CD4-positive, CD25-positive, alpha-beta regulatory T cell (primary cell): Measurements from ENCODE around the gene PRDM16. TPM values are rescaled to one million over a fixed set of nuclear protein-coding genes. Genes with fewer than 3 reads are reported as not detected.

Experiments
- ATAC-seq, 2 donors: fragments of 150-1000 bp; cut with Tn5 transposase; one replicate each; pipeline ENCODE4 v1.10.0; 2021; ENCODE audit warnings: low read depth in 2 of 2, moderate number of reproducible peaks in 2 of 2, moderate library complexity in 1 of 2
- DNase-seq, 3 donors: peaks; one replicate each; pipeline versions ENCODE4 v3.0.0 to v3.0.0-alpha.2; 2012 to 2022; ENCODE audit warnings: mixed read lengths in 1 of 3
- H3K27ac ChIP-seq: one replicate; pipeline ENCODE4 v1.7.0; 2013; ENCODE audit warnings: mild to moderate bottlenecking, low read length; ENCODE audit not compliant: insufficient read depth, poor library complexity, severe bottlenecking
- H3K27me3 ChIP-seq: one replicate; pipeline ENCODE4 v1.7.0; 2013; ENCODE audit warnings: low read length; ENCODE audit not compliant: control insufficient read depth, insufficient read depth
- H3K36me3 ChIP-seq: one replicate; pipeline ENCODE4 v1.7.0; 2013; ENCODE audit warnings: mild to moderate bottlenecking, low read length, moderate library complexity; ENCODE audit not compliant: control insufficient read depth, insufficient read depth
- H3K4me1 ChIP-seq: 2 replicates; pipeline ENCODE4 v1.7.0; 2013; ENCODE audit warnings: mild to moderate bottlenecking, low read length; ENCODE audit not compliant: insufficient read depth, control insufficient read depth, poor library complexity, severe bottlenecking
- H3K4me3 ChIP-seq: one replicate; pipeline ENCODE4 v1.7.0; 2013; ENCODE audit warnings: low read depth, mild to moderate bottlenecking, low read length, moderate library complexity
- H3K9me3 ChIP-seq, 2 experiments: 1 replicate in 1 of 2; 2 replicates in 1 of 2; pipeline ENCODE4 v1.7.0; 2013; ENCODE audit warnings: low read length in 2 of 2, mild to moderate bottlenecking in 1 of 2, moderate library complexity in 1 of 2; ENCODE audit not compliant: control insufficient read depth in 2 of 2
- H3K27ac Mint-ChIP-seq, 3 donors: one replicate each; pipeline ENCODE4 v1.8.0; 2020 to 2022; ENCODE audit warnings: mild to moderate bottlenecking in 3 of 3, mixed read lengths in 3 of 3, moderate library complexity in 2 of 3
- H3K27me3 Mint-ChIP-seq: one replicate; pipeline ENCODE4 v1.8.0; 2022; ENCODE audit warnings: mild to moderate bottlenecking, mixed read lengths
- H3K36me3 Mint-ChIP-seq: one replicate; pipeline ENCODE4 v1.8.0; 2020; ENCODE audit warnings: mixed read lengths
- H3K4me1 Mint-ChIP-seq, 4 donors: one replicate each; pipeline ENCODE4 v1.8.0; 2020 to 2022; ENCODE audit warnings: mixed read lengths in 4 of 4, mild to moderate bottlenecking in 1 of 4
- H3K4me3 Mint-ChIP-seq, 4 donors: one replicate each; pipeline ENCODE4 v1.8.0; 2020 to 2022; ENCODE audit warnings: mild to moderate bottlenecking in 4 of 4, mixed read lengths in 4 of 4, moderate library complexity in 3 of 4
- H3K9me3 Mint-ChIP-seq, 7 donors: one replicate each; pipeline ENCODE4 v1.8.0; 2020 to 2022; ENCODE audit warnings: mixed read lengths in 7 of 7, mild to moderate bottlenecking in 3 of 7, moderate library complexity in 2 of 7
- polyA plus RNA-seq, 4 donors: library from polyadenylated mRNA; unstranded; fragments of 300-500 nt; fragmentation: Illumina TruSeq; gene quantifications; one replicate each; pipeline ENCODE4 v1.2.3, GENCODE V29; 2021
- total RNA-seq: library from RNA; stranded (reverse); gene quantifications from one replicate; pipeline ENCODE4 v1.2.3, GENCODE V29; 2022

PRDM16 gene
- total and polyA plus RNA-seq, 5 donors from 2014 or later, result 0.27 TPM; not detected in 4

DNA sequence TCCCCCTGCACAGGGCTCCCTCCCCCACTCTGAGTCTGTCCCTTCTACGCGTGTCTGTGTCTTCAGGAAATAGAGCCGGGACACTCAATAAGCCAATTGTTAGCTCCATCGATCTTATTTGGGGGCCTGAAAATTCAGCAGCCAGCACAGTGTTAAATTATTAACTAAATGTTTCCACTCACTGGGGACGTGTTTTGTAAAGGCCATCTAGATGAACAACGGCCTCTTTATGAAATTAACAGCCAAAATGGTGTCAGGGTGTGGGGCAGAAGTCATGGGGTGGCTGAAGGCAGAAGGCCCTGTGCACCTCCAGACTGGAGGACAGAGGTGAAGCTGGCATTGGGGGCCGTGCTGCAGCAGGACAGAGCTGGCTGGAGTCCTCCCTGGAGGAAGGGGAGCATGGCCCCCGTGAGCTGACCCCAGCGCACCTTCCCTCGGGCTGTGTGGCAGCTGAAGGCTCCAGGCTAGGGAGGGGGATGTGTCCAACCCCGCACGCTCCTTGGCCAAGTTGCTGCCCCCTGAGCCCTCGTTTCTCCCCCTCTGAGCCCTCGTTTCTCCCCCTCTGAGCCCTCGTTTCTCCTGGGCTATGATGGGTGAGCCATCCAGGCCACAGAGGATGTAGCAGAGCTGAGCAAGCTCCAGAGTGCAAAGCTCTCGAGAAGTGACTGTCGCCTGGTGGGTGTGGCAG, 271.7 kb downstream of the PRDM16 start:
- no peak for ATAC-seq
- peaks cover 0 to 2% (median 0%) of the 10 kb centered on the region in 4 donors for H3K4me1 Mint-ChIP-seq
- H3K9me3 Mint-ChIP-seq, result peaks cover 0 to 19% (median 8%) of the 10 kb centered on the region in 7 donors
- peaks cover 4% of the 10 kb centered on the region for H3K27me3 Mint-ChIP-seq
- H3K4me3 ChIP-seq, result no peak overlapping the region
- no peaks in the 10 kb centered on the region for H3K36me3 ChIP-seq
- no peaks in the 10 kb centered on the region for H3K27me3 ChIP-seq
- peaks cover 7 to 10% of the 10 kb centered on the region in 2 experiments for H3K9me3 ChIP-seq
- H3K4me3 Mint-ChIP-seq, result no peak overlapping the region
- H3K27ac ChIP-seq, result no peak overlapping the region
- H3K36me3 Mint-ChIP-seq, result no peaks in the 10 kb centered on the region
- H3K4me1 ChIP-seq, result no peaks in the 10 kb centered on the region
- no peak overlapping the region for H3K27ac Mint-ChIP-seq
- DNase-seq, result no peak

DNA sequence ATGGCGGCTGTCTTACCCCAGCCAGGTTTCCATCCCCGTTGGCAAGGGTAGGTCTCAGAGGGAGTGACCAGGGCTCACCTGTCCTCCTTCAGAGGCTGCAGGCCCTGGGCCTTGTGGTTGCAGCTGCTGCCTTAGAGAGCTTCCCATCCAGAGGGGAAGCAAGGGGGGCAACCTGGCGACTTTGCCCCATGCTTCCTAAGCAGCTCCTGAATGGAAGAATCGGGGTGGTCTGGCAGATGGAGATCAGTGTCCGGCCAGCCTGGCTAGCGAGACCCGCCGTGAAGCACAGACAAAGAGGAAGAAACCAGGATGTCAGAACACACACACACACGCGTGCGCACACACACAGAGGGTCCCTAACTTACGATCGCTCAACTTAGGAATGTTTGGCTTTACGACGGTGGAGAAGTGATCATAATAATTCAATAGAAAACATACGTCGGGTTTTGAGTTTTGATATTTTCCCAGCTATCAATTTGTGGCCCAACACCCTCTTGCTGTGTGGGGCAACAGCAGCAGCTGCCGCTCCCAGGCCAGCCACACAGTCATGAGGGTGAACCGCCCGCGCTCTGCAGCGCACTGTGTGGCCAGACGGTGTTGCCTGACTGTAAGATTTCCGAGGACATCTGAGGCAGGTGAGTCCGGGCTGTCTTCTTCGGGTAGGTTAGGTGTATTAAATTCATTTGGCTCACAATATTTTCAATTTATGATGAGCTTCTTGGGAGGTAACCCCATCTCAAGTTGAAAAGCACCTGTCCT, 272.4 kb downstream of the PRDM16 start:
- H3K9me3 Mint-ChIP-seq, result peaks cover 0 to 19% (median 8%) of the 10 kb centered on the region in 7 donors
- H3K4me1 ChIP-seq, result no peaks in the 10 kb centered on the region
- ATAC-seq (no peak), DNase-seq (no peak)
- peaks cover 7 to 10% of the 10 kb centered on the region in 2 experiments for H3K9me3 ChIP-seq
- no peak overlapping the region for H3K27ac Mint-ChIP-seq
- H3K27me3 Mint-ChIP-seq, result peaks cover 4% of the 10 kb centered on the region
- H3K27me3 ChIP-seq, result no peaks in the 10 kb centered on the region
- no peak overlapping the region for H3K4me3 ChIP-seq
- peaks cover 0 to 2% (median 0%) of the 10 kb centered on the region in 4 donors for H3K4me1 Mint-ChIP-seq
- H3K36me3 Mint-ChIP-seq, result no peaks in the 10 kb centered on the region
- no peak overlapping the region for H3K27ac ChIP-seq
- H3K4me3 Mint-ChIP-seq, result no peak overlapping the region
- no peaks in the 10 kb centered on the region for H3K36me3 ChIP-seq

DNA sequence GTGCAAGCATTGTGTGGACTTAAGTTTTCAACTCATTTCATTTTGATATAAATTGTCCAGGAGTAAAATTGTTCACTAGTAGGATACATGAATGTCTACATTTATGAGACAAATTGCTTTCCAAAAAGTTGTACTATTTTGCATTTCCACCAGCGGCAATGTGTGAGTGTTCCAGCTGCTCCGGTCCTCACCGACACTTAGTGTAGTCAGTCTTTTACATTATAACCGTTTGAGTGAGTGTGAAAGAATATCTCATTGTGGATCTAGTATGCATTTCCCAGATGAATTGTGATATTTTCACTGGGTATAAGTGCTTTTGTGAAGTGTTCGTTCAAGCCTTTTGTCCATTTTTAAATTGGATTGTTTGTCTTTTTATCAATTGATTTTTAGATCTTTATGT, 274.0 kb downstream of the PRDM16 start:
- Mint-ChIP-seq H3K9me3 (peaks cover 0 to 19% (median 8%) of the 10 kb centered on the region in 7 donors), H3K27ac (no peak overlapping the region), H3K4me3 (no peak overlapping the region), H3K36me3 (no peaks in the 10 kb centered on the region), H3K4me1 (no peaks in the 10 kb centered on the region), H3K27me3 (peaks cover 4% of the 10 kb centered on the region)
- no peak for ATAC-seq
- H3K36me3 ChIP-seq, result no peaks in the 10 kb centered on the region
- no peak for DNase-seq
- H3K27ac ChIP-seq, result no peak overlapping the region
- H3K27me3 ChIP-seq, result no peaks in the 10 kb centered on the region
- H3K4me1 ChIP-seq, result no peaks in the 10 kb centered on the region
- H3K4me3 ChIP-seq, result no peak overlapping the region
- H3K9me3 ChIP-seq, result peaks cover 5 to 10% of the 10 kb centered on the region in 2 experiments

DNA sequence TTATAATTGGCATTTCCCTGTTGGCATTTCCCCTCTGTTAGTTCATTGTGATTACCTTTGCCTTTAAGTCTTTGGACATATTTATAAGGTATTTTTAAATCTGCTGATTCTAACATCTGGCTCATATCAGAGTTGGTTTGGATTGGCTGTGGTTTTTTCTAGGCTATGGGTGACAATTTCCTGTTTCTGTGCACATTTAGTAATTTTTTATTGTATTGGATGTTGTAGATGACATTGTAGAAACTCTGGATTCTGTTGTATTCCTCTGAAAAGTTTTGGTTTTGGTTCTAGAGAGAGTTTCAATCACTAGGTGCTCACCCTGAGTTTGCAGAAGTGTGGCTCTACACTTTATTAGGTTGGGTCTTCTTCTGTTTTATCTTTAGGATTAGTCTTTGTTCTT, 275.4 kb downstream of the PRDM16 start:
- Histone ChIP-seq H3K4me3 (no peak overlapping the region), H3K36me3 (no peaks in the 10 kb centered on the region), H3K4me1 (no peaks in the 10 kb centered on the region), H3K27me3 (no peaks in the 10 kb centered on the region), H3K27ac (no peak overlapping the region), H3K9me3 (peaks cover 5 to 10% of the 10 kb centered on the region in 2 experiments)
- no peak for DNase-seq
- H3K4me3 Mint-ChIP-seq, result no peak overlapping the region
- no peak overlapping the region for H3K27ac Mint-ChIP-seq
- H3K36me3 Mint-ChIP-seq, result no peaks in the 10 kb centered on the region
- H3K27me3 Mint-ChIP-seq, result peaks cover 4% of the 10 kb centered on the region
- H3K9me3 Mint-ChIP-seq, result peaks cover 0 to 19% (median 8%) of the 10 kb centered on the region in 7 donors
- no peak for ATAC-seq
- H3K4me1 Mint-ChIP-seq, result no peaks in the 10 kb centered on the region

DNA sequence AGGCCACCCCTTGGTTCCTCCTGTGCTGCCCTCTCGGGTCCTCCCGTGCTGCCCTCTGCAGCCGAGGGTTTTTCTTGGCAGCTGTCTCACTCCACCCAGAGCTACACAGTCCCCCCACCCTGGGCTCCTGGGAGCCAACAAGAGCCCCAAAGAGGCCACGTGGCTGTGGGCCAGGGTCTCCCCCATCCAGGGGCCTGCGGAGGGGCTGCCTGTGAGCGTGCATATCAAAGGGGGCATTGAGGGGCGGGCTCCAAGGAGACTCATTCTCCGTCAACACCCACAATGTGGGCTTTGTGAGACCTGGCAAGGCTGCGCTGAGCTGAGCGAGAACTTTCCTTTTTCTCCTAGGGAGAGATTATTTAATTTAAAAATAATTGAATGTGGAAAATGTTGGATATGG, 276.8 kb downstream of the PRDM16 start:
- no peaks in the 10 kb centered on the region for H3K4me1 ChIP-seq
- no peaks in the 10 kb centered on the region for H3K4me1 Mint-ChIP-seq
- DNase-seq, result no peak
- peaks cover 0 to 19% (median 8%) of the 10 kb centered on the region in 7 donors for H3K9me3 Mint-ChIP-seq
- H3K36me3 Mint-ChIP-seq, result no peaks in the 10 kb centered on the region
- H3K9me3 ChIP-seq, result peaks cover 5 to 10% of the 10 kb centered on the region in 2 experiments
- H3K27ac ChIP-seq, result no peak overlapping the region
- no peak overlapping the region for H3K4me3 Mint-ChIP-seq
- no peak for ATAC-seq
- H3K27me3 Mint-ChIP-seq, result peaks cover 4% of the 10 kb centered on the region
- H3K27me3 ChIP-seq, result no peaks in the 10 kb centered on the region
- H3K27ac Mint-ChIP-seq, result no peak overlapping the region
- no peak overlapping the region for H3K4me3 ChIP-seq
- no peaks in the 10 kb centered on the region for H3K36me3 ChIP-seq

DNA sequence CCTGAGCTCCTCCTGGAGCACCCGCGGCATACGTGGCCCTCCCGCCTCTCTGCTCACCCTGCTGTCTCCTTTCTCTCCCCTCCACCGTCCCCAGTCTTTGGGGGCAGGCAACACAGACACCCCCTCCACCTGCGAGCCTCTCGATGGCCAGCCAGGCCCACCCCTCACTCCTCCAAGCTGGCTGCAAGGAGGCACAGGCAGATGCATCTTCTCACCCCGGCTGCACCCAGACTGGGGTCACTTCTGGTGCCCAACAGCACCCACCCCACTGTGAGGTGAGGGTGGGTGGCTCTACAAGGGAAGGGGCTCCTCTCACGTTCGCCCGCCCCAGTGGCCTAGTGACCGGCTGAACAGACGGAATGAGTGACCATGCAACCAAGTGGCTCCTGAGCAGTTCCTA, 277.5 kb downstream of the PRDM16 start:
- Histone ChIP-seq H3K27ac (no peak overlapping the region), H3K4me3 (no peak overlapping the region), H3K9me3 (peaks cover 5 to 10% of the 10 kb centered on the region in 2 experiments), H3K36me3 (no peaks in the 10 kb centered on the region), H3K4me1 (no peaks in the 10 kb centered on the region), H3K27me3 (no peaks in the 10 kb centered on the region)
- no peak for ATAC-seq
- H3K9me3 Mint-ChIP-seq, result peaks cover 0 to 16% (median 7%) of the 10 kb centered on the region in 7 donors
- H3K4me1 Mint-ChIP-seq, result no peaks in the 10 kb centered on the region
- peaks cover 4% of the 10 kb centered on the region for H3K27me3 Mint-ChIP-seq
- no peak for DNase-seq
- H3K27ac Mint-ChIP-seq, result no peak overlapping the region
- H3K4me3 Mint-ChIP-seq, result no peak overlapping the region
- H3K36me3 Mint-ChIP-seq, result no peaks in the 10 kb centered on the region

DNA sequence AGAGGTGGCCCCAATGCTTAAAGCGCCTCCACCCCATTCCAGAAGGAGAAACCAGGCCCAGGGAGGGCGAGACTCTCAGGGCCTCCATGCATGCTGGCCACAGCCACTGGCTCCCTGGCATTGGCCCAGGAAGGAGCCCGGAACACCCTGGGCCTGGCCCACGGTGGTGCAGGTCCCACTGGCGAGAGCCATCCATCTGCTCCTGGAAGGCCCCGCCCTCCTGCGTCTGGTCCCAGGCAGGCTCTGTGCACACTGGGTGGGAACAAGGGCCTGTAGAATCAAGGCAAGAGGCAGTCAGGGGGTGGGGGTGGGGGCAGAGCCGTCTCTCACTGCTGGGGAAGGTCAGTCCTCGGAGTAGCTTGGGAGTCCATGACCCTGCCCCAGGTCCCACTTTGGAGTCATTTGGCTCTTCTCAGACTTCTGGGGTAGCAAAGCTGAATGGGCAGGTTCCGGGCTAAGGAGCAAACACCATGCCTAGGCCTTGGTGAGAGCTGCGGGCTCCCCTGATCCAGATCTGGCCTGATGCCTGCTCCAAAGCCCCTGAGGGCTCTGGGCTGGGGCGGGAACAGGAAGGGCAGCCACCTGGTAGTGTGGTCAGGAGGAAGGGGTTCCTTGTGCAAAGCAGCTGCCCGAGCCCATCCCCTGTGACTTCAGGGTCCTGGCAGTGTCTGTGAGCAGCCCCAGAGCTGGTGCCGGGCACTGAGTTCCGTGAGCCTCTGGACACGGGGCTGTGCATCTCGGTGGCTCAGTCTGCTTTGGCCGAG, 278.4 kb downstream of the PRDM16 start:
- no peak overlapping the region for H3K4me3 Mint-ChIP-seq

More for the DNA sequence above, 278.4 kb downstream of the PRDM16 start:
- no peaks in the 10 kb centered on the region for H3K4me1 ChIP-seq
- H3K27me3 ChIP-seq, result no peaks in the 10 kb centered on the region
- no peak overlapping the region for H3K4me3 ChIP-seq
- Mint-ChIP-seq H3K27ac (no peak overlapping the region), H3K36me3 (no peaks in the 10 kb centered on the region), H3K9me3 (peaks cover 0 to 16% (median 7%) of the 10 kb centered on the region in 7 donors), H3K27me3 (peaks cover 4% of the 10 kb centered on the region), H3K4me1 (no peaks in the 10 kb centered on the region)
- ATAC-seq (no peak), DNase-seq (no peak)
- H3K36me3 ChIP-seq, result no peaks in the 10 kb centered on the region
- peaks cover 5 to 10% of the 10 kb centered on the region in 2 experiments for H3K9me3 ChIP-seq
- H3K27ac ChIP-seq, result no peak overlapping the region
